Upper lobe of right lung (tissue), 1 donor: ENCODE results near the gene HLA-DPB1. TPM values are rescaled to one million over a fixed set of nuclear protein-coding genes. Genes with fewer than 3 reads are reported as not detected.

Source experiments
- ATAC-seq: fragments of 200-7000 bp; cut with Tn5 transposase; one replicate; pipeline ENCODE4 v1.9.1; 2020; ENCODE audit warnings: mild to moderate bottlenecking, moderate library complexity
- DNase-seq: peaks from one replicate; pipeline ENCODE4 v3.0.0-alpha.2; 2020
- H3K27ac ChIP-seq: fragments of 200-600 bp; one replicate; pipeline ENCODE4 v1.8.0; 2022
- H3K27me3 ChIP-seq: fragments of 200-600 bp; one replicate; pipeline ENCODE4 v1.8.0; 2022; ENCODE audit warnings: mild to moderate bottlenecking
- H3K36me3 ChIP-seq: fragments of 200-600 bp; one replicate; pipeline ENCODE4 v1.8.0; 2022
- H3K4me1 ChIP-seq: fragments of 200-600 bp; one replicate; pipeline ENCODE4 v1.8.0; 2022
- H3K4me3 ChIP-seq: fragments of 200-600 bp; one replicate; pipeline ENCODE4 v1.8.0; 2022; ENCODE audit warnings: mild to moderate bottlenecking
- H3K9me3 ChIP-seq: fragments of 200-600 bp; one replicate; pipeline ENCODE4 v1.8.0; 2022
- CTCF ChIP-seq: fragments of 200-600 bp; IDR thresholded peaks from one replicate; pipeline ENCODE4 v1.8.0; 2022; ENCODE audit warnings: antibody characterized with exemption
- intact Hi-C: fragments of 100-400 bp; cut with DNase I; formaldehyde crosslinking; loops from one replicate; pipeline ENCODE4 v1.11.0; 2022
- total RNA-seq: library from RNA; stranded (reverse); fragmentation: NEBNext Ultra II Directional; extraction: Animal tissue kit (Norgen Biotek cat#: 25700); gene quantifications from one replicate; pipeline ENCODE4 v1.2.1, GENCODE V29; 2021
- donor health status: DM: no; HTN: yes; CAD: no; lungs with severe emphysema.

The HLA-DPB1 gene
- total RNA-seq, 1 donor from 2014 or later, result 385 TPM

GRCh38 chr6:33124947-33125346 lies 49.2 kb downstream of the HLA-DPB1 start:
- ATAC-seq (no peak), DNase-seq (no peak)
- H3K27me3 ChIP-seq, result peaks cover 6% of the 10 kb centered on the region
- H3K27ac ChIP-seq, result no peak overlapping the region
- no peak for TF ChIP-seq CTCF
- H3K4me1 ChIP-seq, result no peaks in the 10 kb centered on the region
- intact Hi-C loops, result loop anchor here (10.0 kb wide), 1 partner anchor 120 kb away; no protein-coding TSS in a partner anchor
- no peak overlapping the region for H3K4me3 ChIP-seq
- H3K9me3 ChIP-seq, result no peaks in the 10 kb centered on the region
- no peaks in the 10 kb centered on the region for H3K36me3 ChIP-seq

GRCh38 chr6:33126101-33126714 lies 50.4 kb downstream of the HLA-DPB1 start:
- H3K4me3 ChIP-seq, result no peak overlapping the region
- no peak overlapping the region for H3K27ac ChIP-seq
- H3K36me3 ChIP-seq, result no peaks in the 10 kb centered on the region
- no peaks in the 10 kb centered on the region for H3K9me3 ChIP-seq
- peak; percentile 88 for DNase-seq
- peak; percentile 84 for TF ChIP-seq CTCF
- intact Hi-C loops, result loop anchor here (10.0 kb wide), 1 partner anchor 119 kb away; no protein-coding TSS in a partner anchor
- peak; percentile 85 for ATAC-seq
- H3K27me3 ChIP-seq, result peaks cover 6% of the 10 kb centered on the region
- H3K4me1 ChIP-seq, result no peaks in the 10 kb centered on the region

- no peak overlapping the region for H3K27ac ChIP-seq
- DNase-seq (no peak), ATAC-seq (no peak)
- H3K36me3 ChIP-seq, result no peaks in the 10 kb centered on the region
- peaks cover 6% of the 10 kb centered on the region for H3K27me3 ChIP-seq
- no peak overlapping the region for H3K4me3 ChIP-seq
- TF ChIP-seq CTCF, result no peak
- intact Hi-C loops, result loop anchor here (10.0 kb wide), 1 partner anchor 116 kb away; no protein-coding TSS in a partner anchor
- no peaks in the 10 kb centered on the region for H3K4me1 ChIP-seq
- no peaks in the 10 kb centered on the region for H3K9me3 ChIP-seq
Measured at GRCh38 chr6:33128318-33128717, 52.5 kb downstream of the HLA-DPB1 start.

GRCh38 chr6:33132081-33132524 lies 56.3 kb downstream of the HLA-DPB1 start:
- H3K36me3 ChIP-seq, result no peaks in the 10 kb centered on the region
- no peak for TF ChIP-seq CTCF
- H3K4me3 ChIP-seq, result no peak overlapping the region
- DNase-seq (no peak), ATAC-seq (peak; percentile 66)
- peaks cover 6% of the 10 kb centered on the region for H3K27me3 ChIP-seq
- H3K27ac ChIP-seq, result no peak overlapping the region
- intact Hi-C loops, result no loop called here
- H3K4me1 ChIP-seq, result no peaks in the 10 kb centered on the region
- no peaks in the 10 kb centered on the region for H3K9me3 ChIP-seq

- TF ChIP-seq CTCF, result no peak
- DNase-seq (no peak), ATAC-seq (no peak)
- H3K4me1 ChIP-seq, result no peaks in the 10 kb centered on the region
- no peak overlapping the region for H3K27ac ChIP-seq
- intact Hi-C loops, result no loop called here
- no peaks in the 10 kb centered on the region for H3K36me3 ChIP-seq
- H3K4me3 ChIP-seq, result no peak overlapping the region
- no peaks in the 10 kb centered on the region for H3K9me3 ChIP-seq
- no peaks in the 10 kb centered on the region for H3K27me3 ChIP-seq
Measured at GRCh38 chr6:33136310-33136900, 60.6 kb downstream of the HLA-DPB1 start.

Other genes with a start within 250 kb of the HLA-DPB1 start
- gene TAP2, start 237.3 kb upstream of the HLA-DPB1 start, total RNA-seq, result 56.4 TPM
- gene PSMB8, start 231.9 kb upstream of the HLA-DPB1 start, total RNA-seq, result 86.9 TPM
- 60.4 TPM for gene TAP1, start 222.3 kb upstream of the HLA-DPB1 start, total RNA-seq
- 47.2 TPM for gene PSMB9, start 221.8 kb upstream of the HLA-DPB1 start, total RNA-seq
- gene HLA-DMB, start 135.0 kb upstream of the HLA-DPB1 start, total RNA-seq, result 140 TPM
- gene HLA-DMA, start 122.9 kb upstream of the HLA-DPB1 start, total RNA-seq, result 197 TPM
- 155 TPM for gene BRD2, start 107.4 kb upstream of the HLA-DPB1 start, total RNA-seq
- 25.2 TPM for gene HLA-DOA, start 66.4 kb upstream of the HLA-DPB1 start, total RNA-seq
- gene HLA-DPA1, start 2.3 kb upstream of the HLA-DPB1 start, total RNA-seq, result 491 TPM
- 1.2 TPM for gene COL11A2, start 116.5 kb downstream of the HLA-DPB1 start, total RNA-seq
- gene RXRB, start 124.7 kb downstream of the HLA-DPB1 start, total RNA-seq, result 46.6 TPM
- 89.1 TPM for gene SLC39A7, start 124.9 kb downstream of the HLA-DPB1 start, total RNA-seq
- gene HSD17B8, start 128.7 kb downstream of the HLA-DPB1 start, total RNA-seq, result 14.7 TPM
- gene RING1, start 132.5 kb downstream of the HLA-DPB1 start, total RNA-seq, result 42.0 TPM
- gene VPS52, start 195.9 kb downstream of the HLA-DPB1 start, total RNA-seq, result 47.5 TPM
- gene RPS18, start 196.1 kb downstream of the HLA-DPB1 start, total RNA-seq, result 1,687 TPM
- 16.8 TPM for gene B3GALT4, start 201.1 kb downstream of the HLA-DPB1 start, total RNA-seq
- 37.0 TPM for gene WDR46, start 213.2 kb downstream of the HLA-DPB1 start, total RNA-seq
- gene PFDN6, start 213.6 kb downstream of the HLA-DPB1 start, total RNA-seq, result 39.3 TPM
- gene RGL2, start 223.0 kb downstream of the HLA-DPB1 start, total RNA-seq, result 114 TPM
- gene TAPBP, start 238.1 kb downstream of the HLA-DPB1 start, total RNA-seq, result 191 TPM
- 26.2 TPM for gene ZBTB22, start 241.8 kb downstream of the HLA-DPB1 start, total RNA-seq
- 35.0 TPM for gene DAXX, start 247.0 kb downstream of the HLA-DPB1 start, total RNA-seq